NOMO-1 treated with dmso at 0.1 percent for 144 hours (cell line): Measurements from ENCODE around the gene CNN3.

Source experiments
- DNase-seq: peaks from one replicate; lab custom pipeline; 2025; ENCODE audit not compliant: unreplicated experiment; lab: John Stamatoyannopoulos, UW

The CNN3 gene

DNA sequence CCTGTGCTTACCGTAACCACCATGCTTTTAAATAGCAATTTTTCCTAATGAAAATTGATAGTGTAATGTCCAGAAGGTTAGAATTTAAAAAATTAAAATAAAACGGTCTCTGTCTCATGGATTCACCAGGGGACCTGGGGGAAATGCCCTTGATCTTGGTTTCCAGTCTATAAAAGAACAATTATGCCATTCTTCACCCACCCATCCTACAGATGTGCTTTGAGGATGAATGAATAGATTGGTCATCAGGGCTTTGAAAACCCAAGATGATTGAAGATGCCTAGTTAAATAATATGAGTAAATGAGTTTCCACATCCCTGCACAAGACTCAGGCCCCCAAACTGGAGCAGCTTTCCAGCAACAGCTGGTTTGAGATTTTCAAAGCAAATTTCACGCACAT, 38.7 kb downstream of the CNN3 start:
- DNase-seq: no peak

DNA sequence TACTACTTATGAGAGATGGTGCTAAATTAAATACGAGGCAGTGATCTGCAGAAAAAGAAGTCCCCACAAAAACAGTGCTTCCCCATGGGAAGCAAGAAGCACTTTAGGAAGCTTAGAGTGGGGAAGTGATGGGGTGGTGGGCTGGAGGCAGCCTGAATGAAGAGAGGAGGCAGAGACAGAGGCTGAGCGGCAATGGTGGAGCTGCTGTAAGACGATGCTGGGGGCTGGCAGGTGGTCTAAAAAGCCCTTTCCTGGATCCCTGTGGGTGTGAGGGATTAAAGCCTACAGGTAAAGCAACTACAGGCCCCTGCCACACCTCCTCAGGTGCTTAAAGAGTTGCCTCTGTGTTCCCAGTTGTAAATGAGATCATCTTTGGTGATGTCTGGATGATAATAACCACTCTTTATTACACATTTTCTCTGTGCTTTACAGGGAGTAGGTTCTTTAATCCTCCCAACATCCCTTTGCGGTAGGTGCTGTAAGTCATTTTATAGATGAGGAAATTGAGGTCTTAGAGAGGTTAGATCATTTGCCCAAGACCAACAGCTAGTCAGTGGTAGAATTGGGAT, 39.2 kb downstream of the CNN3 start:
- DNase-seq: no peak

DNA sequence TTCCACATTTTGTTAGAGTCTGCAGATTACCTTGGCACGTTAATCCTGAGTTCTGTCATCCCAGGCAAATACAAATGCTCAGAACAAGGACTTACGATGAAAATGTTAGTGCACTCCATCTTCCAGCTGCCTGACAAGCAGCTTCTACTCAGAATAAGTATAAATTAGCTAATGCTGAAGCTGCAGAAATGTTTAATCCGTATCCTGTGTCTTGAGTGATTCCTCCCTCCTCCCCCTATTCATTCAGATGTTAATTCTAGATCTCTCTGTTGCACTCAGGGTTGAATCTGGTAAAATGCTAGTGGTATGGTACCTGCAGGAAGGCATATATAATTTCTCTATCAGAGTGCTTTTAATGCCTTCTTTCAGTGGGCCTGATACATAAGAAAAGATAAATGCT, 39.8 kb downstream of the CNN3 start:
- no peak for DNase-seq

DNA sequence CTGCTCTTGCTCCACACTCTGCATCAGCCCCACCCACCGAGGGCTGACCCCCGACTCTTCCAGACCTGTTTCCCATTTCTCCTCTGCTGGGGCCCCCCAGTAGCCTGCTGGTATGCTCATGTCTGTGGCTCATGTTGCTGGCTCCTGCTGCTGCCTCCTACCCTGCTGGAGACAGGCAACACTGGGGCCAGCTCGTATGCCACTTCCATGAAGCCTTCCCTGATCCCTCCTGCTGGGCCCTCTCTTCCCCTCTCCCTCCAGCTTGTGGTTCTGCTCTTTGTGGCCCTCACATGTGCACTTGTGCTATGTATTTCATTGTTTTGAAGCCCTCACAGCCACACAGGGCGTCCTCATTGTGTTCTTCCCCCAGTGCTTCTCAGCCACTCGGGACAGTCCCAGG, 40.5 kb downstream of the CNN3 start:
- no peak for DNase-seq

DNA sequence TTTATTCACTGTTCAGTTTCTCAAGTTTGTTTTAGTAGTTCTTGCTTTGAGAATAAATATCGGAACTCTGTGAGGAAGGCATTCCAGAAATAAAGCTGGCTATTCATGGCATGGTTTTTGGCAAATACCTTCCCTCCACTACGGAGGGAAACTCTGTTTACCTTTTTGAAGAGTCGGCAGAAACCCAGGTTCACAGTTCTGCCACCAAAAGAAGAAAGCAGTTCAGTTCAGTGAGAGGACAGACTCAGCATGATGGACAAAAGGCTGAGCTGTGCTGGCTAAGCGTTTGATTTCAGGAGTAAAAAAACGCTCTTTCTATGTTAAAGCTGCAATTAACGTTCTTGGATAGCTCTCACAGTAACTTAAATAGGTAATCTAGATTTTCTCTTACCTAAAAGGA, 42.4 kb downstream of the CNN3 start:
- DNase-seq: no peak

DNA sequence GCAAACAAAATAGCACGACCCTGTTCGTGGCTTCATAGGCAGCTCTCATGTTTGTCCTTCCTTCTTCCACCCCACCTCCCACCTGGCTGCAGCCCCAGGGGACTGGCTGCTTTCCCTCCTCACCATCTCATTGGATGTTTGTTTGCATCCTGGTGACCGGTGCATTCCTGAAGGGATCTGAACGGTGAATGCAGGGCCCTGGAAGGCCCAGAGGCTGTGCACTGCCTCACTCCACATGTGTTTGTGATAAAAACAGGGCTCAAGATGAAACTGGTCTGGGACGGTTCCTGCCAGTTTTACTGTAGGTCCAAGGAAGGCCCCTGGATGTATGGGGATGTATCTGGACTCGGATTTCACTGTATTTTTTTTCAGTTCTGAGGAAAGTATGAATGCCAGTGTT, 42.8 kb downstream of the CNN3 start:
- DNase-seq: no peak

DNA sequence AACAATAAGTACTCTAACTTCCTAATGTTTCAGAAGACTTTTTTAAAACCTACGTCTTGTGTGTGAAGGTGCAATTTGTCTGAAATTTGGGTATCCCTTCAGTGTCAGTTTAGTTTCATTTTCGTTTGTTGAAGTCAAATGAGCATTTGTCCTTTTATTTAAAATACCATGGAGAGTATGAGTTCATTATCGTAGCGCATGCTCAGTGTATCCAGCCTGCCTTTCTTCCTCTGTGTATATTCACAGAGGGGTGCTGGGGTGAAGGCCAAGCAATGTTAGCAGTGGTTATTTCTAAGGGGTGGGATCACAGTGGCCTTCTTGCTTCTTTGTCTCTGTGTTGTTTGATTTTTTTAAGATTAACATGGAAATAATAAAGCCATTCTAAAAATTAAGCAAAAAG, 43.2 kb downstream of the CNN3 start:
- DNase-seq: no peak

DNA sequence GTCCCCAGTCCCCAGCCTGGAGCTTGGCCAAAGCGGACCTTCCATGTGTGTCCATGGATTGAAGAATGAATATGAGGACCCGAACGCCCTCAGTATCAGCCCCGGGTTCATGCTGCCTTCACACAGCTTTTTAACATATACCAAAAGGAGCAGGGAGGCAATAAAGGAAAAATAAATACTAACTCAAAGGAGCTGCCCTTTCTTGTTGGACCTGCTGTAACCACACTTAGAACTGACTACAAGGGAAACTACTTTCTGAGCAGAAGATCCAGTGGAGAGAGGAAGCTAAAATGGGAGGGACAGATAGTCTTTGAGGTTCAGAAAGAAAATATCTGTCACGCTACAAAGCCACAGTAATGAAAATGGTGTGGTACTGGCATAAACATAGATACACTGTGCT, 48.6 kb downstream of the CNN3 start:
- no peak for DNase-seq

DNA sequence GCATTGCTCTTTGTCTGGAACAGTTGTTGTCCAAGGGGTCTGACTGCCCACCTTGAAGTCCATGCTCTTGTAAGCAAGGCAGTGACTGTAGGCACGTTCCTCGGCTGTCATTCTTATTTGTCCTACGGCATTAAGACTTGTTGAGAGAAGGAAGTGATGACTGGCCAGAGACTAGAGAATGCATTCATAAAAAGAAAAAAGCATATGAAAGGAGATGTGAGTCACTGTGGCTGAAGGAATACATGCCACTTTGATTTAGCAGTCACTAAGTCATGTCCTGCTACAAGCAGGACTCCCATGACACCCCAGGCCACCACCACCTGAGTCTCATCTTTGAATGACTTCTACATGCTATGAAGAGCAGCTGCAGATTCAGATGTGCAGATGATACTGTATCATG, 50.5 kb downstream of the CNN3 start:
- DNase-seq: no peak

DNA sequence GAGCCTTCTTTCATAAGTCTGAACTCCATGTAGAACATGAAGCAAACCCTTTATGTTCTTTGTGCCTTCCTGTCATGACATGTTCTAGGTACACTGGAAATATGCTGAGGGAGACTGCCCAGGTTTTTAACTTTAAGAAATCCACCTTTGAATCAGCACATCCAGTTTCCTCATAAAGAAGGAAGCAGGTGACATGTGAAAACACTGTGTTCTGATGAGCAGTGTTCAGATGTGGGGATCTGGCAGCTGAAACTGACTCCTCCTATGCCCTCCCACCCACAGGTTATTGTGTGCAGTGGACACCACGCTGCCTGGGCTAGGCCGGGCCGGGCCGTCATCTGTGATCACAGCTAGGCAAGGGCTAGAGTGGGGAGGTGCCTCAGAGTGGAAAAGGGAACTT, 51.1 kb downstream of the CNN3 start:
- no peak for DNase-seq

DNA sequence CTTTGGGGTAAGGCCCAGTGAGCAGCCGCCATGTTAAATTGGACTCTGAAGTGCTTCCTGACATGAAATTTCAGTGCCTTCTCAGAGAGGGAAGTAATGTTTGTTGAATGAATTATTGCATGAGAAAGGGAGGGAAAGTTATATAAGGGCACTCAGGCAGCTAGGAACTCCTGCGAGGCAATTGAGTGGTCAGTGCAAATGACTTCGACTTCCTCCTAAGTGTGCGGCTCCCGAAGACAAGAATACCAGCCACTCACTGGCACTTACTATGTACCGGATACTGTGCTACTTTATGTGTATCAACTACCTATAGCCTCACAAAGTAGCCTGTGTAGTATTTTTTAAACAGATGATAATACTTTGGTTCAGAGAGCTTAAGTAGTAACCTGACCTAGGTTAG, 52.5 kb downstream of the CNN3 start:
- DNase-seq: no peak

DNA sequence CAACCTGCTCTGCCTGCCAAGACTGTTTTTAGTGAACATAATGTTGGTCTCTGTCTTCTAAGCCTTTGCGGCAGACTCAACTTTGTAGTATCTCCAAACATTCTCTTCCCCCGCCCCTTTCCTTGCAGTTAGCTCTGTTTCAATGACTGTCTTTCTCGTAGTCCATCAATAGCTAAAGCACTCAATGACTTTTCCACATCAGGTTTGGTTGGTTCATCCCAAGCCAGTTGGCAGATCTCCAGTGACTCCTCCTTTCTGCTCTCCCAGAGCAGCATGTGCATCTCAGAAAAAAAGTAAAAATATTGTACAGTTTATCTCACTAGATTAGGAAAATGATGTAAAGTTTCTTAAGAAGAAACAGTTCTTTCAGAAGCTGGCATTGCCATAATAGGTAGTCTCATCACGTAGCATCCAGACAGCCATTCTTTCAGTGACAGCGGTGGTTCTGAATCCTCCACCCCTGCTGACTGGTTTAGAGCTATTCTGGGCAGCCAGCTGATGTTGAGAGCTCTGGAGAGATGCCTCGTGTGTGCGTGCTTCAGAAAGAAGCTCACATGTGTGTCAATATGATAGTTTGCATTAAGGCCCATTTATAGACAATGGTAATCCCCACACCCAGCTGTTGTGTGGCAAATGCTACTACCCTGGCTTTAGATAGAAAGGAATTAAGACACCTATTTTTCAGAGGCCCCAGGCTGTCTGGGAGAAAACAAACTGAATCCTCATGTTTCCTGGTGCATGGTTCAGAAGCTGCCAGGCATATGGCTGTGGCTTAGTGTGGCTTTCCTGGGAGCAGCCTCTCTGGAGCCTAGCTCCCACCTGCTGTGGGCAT, 53.2 kb downstream of the CNN3 start:
- no peak for DNase-seq

DNA sequence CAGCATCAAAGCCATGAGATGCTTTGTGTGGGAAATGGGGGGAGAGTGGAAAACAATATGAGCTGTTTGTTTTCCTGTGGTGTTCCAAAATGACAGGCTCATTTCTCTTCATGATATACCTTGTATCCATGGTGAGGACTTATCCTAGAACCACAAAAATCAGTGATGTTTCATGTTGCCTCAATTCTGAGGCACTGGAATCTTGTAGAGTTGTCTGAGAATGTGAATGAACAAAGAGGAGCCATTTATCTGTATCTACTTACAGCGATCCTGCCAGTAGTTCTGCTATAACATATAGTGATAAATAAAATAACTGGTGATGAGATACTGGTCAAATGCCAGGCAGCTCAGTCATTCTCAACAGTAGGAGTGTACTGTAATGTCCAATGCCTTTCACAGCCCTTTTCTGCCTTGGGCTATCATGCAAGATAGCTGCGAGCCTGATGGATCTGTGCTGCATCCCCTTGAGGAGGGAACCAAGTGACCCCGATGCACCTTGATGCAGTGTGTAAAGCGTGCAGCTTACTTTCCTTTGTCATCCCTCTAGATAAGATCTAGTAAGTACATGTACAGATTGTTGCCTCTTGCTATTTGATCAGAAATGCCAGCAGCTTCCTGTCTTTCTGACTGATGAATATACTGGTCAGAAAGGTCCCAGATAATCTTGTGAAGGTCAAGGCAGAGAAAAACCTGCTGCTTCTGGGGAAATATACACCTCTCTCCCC, 54.0 kb downstream of the CNN3 start:
- DNase-seq: no peak

DNA sequence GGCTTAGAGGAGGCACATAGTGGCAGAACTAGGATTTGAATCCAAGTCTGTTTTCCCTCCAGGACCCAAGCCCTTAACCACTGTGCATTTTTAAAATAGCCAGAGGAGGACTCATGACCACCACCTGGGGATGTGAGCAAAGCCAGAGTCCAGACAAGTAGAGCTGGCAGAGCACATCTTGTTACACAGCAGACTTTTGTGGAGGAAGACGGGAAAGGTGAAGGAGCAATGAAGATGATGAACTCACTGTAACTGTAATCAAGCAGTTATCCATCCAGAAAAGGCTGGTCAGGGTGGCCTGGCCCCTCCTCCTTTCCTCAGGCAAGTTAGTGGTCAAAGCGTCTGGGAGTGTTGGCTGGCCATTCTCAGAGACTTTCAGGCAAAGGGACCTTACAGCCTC, 55.9 kb downstream of the CNN3 start:
- DNase-seq: no peak

DNA sequence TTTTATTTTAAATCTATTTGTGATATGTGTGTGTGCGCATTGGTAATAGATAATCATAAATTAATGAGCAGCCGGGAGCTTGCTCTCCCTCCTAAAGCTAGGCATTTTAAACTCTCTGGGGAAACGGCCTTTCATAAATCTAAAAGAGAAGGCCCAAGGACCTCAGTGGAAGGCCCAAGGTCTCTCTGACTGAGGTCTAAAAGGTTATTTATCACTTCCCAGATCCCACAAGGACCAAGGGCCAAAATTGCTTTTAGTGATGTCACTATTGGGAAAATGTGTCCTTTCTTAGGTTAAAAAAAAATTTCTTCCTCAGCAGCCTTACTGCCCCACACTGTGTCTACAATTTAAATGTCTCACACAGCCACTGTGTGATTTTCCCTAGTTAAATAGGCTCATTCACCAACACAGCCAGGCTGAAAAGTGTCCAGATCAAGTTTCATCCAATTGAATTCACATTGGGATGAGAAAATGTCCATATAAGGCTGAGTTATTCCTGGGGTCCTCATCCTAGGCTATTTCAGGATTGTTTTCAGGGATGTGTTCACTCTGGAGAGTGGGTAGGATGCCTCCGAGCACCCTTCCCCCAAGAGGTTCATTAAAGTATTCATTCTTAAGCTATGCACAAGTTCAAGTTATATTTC, 60.6 kb downstream of the CNN3 start:
- DNase-seq: no peak

DNA sequence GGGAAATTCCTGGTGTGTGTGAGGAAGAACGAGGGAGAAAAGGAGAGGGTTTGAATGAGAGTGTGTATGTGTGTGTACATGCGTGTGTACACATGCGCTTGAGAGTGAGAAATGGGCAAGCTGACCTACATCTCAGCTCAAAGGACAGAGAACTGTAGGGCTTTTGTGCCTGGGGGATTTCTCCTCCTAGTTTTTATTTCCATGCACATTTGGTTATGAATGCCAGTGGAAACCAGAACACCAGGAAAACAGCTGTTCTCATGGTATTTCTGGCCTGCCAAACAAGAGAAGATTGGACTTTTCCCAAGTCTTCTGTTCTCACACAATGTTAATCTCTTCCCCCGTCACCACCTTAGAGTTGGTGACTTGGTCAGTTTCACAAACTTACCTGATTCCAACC, 61.5 kb downstream of the CNN3 start:
- DNase-seq: no peak

DNA sequence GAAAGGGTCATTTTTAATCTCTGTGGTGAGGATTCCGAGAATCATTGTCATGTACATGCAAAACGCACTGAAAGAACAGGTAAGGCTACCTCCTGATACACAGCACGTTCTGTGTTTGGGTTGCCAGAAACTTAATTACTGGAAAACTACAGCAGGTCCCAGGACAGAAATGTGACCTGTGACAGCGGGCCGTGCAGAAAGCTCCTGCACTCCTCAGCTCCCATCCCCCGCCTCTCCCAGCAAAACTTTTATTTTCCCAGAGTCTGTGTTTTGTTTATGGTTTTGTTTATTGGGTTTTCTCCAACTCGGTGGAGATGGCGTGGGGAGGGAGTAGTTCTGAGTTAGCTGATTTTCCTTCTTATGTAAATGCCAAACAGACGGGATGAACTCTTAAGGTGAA, 62.1 kb downstream of the CNN3 start:
- no peak for DNase-seq

DNA sequence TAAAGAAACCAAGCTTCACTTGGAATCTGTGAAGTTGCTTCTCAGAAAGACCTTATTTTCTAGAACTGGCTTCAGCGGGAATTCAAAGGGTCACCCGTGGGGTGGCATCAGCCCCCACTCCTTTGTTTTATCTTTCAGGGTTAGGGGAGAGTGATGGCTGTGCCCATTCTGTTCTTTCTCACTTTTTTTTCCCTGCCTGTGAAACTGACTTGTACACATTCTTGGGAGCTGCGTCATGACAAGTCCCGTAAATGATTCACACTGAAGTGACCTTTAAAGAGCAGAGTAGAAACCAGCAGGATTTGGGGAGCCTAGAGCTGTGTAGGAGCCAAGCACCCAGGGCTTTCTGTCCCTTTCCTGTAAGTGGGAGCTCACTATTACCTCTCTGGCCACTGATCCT, 63.0 kb downstream of the CNN3 start:
- no peak for DNase-seq

DNA sequence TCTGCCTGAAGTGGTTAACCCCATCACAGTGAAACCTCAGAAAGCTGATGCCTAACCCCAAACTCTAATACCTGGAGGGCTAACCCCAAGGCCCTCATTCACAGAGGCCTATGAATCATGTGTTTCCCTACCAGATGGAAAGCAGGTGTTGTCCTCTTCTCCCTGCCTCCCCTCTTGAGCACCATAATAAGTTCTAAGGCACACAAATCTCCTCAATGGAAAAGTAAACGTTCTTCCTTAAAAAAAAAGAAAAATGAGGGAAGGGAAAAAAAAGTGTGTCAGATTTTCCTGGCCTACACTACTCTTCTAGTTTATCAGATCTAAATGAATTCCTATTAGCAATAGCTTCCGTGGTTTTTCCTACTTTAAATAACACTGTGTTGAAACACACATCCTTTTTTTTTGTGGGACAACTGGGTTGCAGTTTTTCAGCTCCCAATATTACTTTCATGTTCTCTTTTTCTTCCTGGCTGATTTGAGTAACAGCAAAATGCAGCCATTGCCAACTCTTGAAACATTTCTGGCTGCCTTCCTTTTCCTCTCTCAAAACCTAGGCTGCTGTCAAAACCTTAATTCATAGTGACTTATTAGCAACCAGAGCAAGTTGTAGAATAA, 63.5 kb downstream of the CNN3 start:
- DNase-seq: no peak

DNA sequence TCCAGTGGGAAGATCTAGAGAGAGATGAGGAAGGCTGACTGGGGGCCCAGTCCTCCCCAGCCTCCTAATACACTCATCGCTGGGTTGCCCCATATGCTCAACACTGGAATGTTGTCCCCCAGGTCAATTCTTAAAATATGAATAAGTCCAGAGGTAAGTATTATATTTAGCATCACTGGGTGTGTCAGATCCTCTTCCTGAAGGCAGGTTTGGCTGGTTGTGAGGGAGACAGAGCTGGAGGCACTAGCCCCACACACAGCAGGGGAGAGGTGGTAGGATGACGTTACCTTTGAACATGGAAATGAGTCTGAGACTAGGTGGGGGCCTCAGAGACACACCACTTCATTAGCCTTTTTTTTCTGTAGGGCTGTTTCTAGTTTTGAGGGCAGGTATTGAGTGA, 64.2 kb downstream of the CNN3 start:
- DNase-seq: no peak

DNA sequence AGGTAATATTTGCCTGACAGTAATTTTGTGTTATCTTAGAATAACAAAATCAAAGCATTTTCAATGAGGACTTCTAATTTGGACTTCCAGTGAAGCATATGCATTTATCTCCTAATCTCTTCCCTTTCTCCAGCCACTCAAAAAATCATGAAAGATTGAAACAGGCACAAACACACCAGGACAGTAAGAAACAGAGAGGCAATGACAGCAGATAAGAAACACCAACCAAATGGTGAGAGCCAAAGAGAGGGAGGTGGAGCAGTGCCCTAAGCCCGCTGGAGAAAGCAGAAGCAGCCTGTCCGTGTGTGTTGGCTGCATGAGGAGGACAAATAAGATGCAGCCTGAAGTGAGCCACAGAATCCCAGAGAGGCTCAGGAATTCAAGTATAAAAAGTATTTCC, 67.7 kb downstream of the CNN3 start:
- no peak for DNase-seq

DNA sequence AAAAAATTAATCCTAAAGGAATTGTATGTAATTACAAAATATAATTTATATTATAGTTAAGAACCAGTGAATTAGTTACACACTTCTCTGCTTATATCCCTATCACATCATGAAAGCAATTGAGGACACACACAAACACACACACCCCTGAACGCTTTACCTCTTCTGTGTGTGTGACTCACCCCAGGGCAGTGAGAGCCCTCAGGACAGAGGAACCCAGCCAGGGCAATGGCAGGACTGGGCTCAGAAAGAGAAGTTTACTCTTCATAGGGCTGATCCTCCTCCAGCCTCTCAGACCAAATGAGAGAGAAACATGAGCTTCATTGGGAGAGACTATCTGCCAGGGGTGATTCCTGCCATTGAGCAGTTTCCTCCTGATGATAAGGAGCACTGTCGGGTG, 68.6 kb downstream of the CNN3 start:
- no peak for DNase-seq
